ENCODE data around the gene ADIPOR2. TPM values are rescaled to one million over a fixed set of nuclear protein-coding genes. Genes with fewer than 3 reads are reported as not detected.

Gene ADIPOR2
- total RNA-seq, 4 donors from 2014 or later = 28.2 to 37.4 (median 34.1) TPM

GRCh38 chr12:1837541-1838204 is 146.8 kb downstream of the ADIPOR2 start:
- Histone ChIP-seq H3K4me3 (no peak overlapping the region), H3K9me3 (no peaks in the 10 kb centered on the region), H3K27me3 (peaks cover 0 to 45% (median 0%) of the 10 kb centered on the region in 4 donors), H3K4me1 (no peaks in the 10 kb centered on the region), H3K27ac (replicated peaks in 1 of 4) (no peak overlapping the region), H3K36me3 (no peaks in the 10 kb centered on the region)
- no peak for TF ChIP-seq POLR2A (IDR thresholded peaks at IDR 0.05; ENCODE audit: low read depth)
- no peak for TF ChIP-seq EP300 (IDR thresholded peaks at IDR 0.05)
- TF ChIP-seq POLR2AphosphoS5 (IDR thresholded peaks at IDR 0.05) = no peak
- TF ChIP-seq CTCF (IDR thresholded peaks at IDR 0.05) = no peak
- no peak for DNase-seq (ENCODE audit: extremely low spot score)
- intact Hi-C loops (cut with DNase I) = loop anchor here (5.0 kb wide), 1 partner anchor 75 kb away; no protein-coding TSS in a partner anchor
- WGBS = 80% methylated on average over 6 of the region's 12 CpGs

Small RNAs within 50 kb of the gene (small RNA-seq; reads per million reads assigned to genes)
- 0 reads per million in 3 donors for gene MIR3649

Other genes starting within 250 kb of the ADIPOR2 start
- 10 to 100 TPM; 12.0 to 22.6 (median 16.0) TPM for gene FBXL14, start 96.5 kb upstream of the ADIPOR2 start, total RNA-seq
- gene WNT5B, start 61.8 kb upstream of the ADIPOR2 start, total RNA-seq = 100 to 1,000 TPM in 1 of 4 donors, 10 to 100 TPM in 3; 33.5 to 112 (median 53.5) TPM
- gene LRTM2, start 129.5 kb downstream of the ADIPOR2 start, total RNA-seq = under 1 TPM in 1 of 4 donors, not detected in 3; 0.17 TPM
- 1 to 10 TPM in 3 of 4 donors, under 1 TPM in 1; 0.84 to 3.8 (median 3.4) TPM for gene CACNA2D4, start 227.6 kb downstream of the ADIPOR2 start, total RNA-seq

All from esophagus muscularis mucosa (tissue), 4 donors.